H1 (cell line): Measurements from ENCODE around the gene UFM1. TPM values are rescaled to one million over a fixed set of nuclear protein-coding genes. Genes with fewer than 3 reads are reported as not detected.
A peak's percentile ranks its signal among the peaks of the same experiment; 100 is the strongest.

Experiments
- CBX8 ChIP-seq: fragments of 300-800, 300-1000 bp; sonication (generic); IDR thresholded peaks from 2 replicates; pipeline ENCODE4 v1.7.1; 2016; ENCODE audit warnings: low read depth, low read length, borderline replicate concordance
- CTBP2 ChIP-seq: IDR thresholded peaks from 2 replicates; pipeline ENCODE4 v1.7.0; 2011; ENCODE audit warnings: borderline replicate concordance, mild to moderate bottlenecking, moderate library complexity, mixed read lengths, low read length; ENCODE audit not compliant: insufficient read depth, insufficient read length
- KDM1A ChIP-seq: fragments of 200-600, 300-600 bp; sonication (generic); IDR thresholded peaks from 2 replicates; pipeline ENCODE4 v1.7.1; 2016; ENCODE audit warnings: mild to moderate bottlenecking, low read length, borderline replicate concordance
- KDM4A ChIP-seq: IDR thresholded peaks from one replicate; pipeline ENCODE4 v1.7.1; 2012; ENCODE audit warnings: low read depth, mild to moderate bottlenecking, moderate library complexity, low read length, inconsistent platforms; ENCODE audit not compliant: severe bottlenecking
- SAP30 ChIP-seq: fragments of 300-600 bp; sonication (generic); IDR thresholded peaks from 2 replicates; pipeline ENCODE4 v1.7.1; 2012; ENCODE audit warnings: low read length, moderate library complexity, mild to moderate bottlenecking, inconsistent platforms; ENCODE audit not compliant: insufficient read depth, insufficient replicate concordance
- TCF12 ChIP-seq: IDR thresholded peaks from 2 replicates; pipeline ENCODE4 v1.6.1; 2011; ENCODE audit warnings: low read depth, mild to moderate bottlenecking, low read length
- YY1 ChIP-seq: IDR thresholded peaks from 2 replicates; pipeline ENCODE4 v1.6.1; 2011; ENCODE audit warnings: low read depth, mild to moderate bottlenecking, low read length
- polyA plus RNA-seq, 7 experiments: library from polyadenylated mRNA; depleted of rRNA in 3 of 7; stranded (reverse) in 5 of 7; unstranded in 2 of 7; fragments of >200 nt in 5 of 7; fragments of 200-250 nt in 2 of 7; gene quantifications; 1 replicate in 5 of 7; 2 replicates in 1 of 7; 4 replicates in 1 of 7; pipeline versions ENCODE4 v1.2.1 to v1.2.3, GENCODE V29; 2011 to 2013; ENCODE audit warnings: missing spikeins in 2 of 7, mixed read lengths in 2 of 7
- total RNA-seq: library from RNA; stranded (reverse); fragmentation: NEBNext Ultra II Directional; extraction: Animal tissue kit (Norgen Biotek cat#: 25700); gene quantifications from 2 replicates; pipeline ENCODE4 v1.2.1, GENCODE V29; 2021
- TF ChIP-seq, protein P1 (sequence below): IDR thresholded peaks from 2 replicates; pipeline ENCODE4 v1.6.1; 2012; ENCODE audit warnings: low read length, inconsistent platforms
- TF ChIP-seq, protein P2 (sequence below): IDR thresholded peaks from 2 replicates; pipeline ENCODE4 v1.6.1; 2011; ENCODE audit warnings: low read length, improper control_type of control experiment
- TF ChIP-seq, protein P3 (sequence below), 3 experiments: IDR thresholded peaks; 1 replicate in 2 of 3; 2 replicates in 1 of 3; pipeline versions ENCODE4 v1.5.1 to v1.6.1; 2011; ENCODE audit warnings: low read length in 3 of 3, mild to moderate bottlenecking in 3 of 3, inconsistent platforms in 2 of 3, low read depth in 1 of 3, moderate library complexity in 1 of 3; ENCODE audit not compliant: insufficient read depth in 1 of 3; ENCODE audit errors: control extremely low read depth in 1 of 3

UFM1 gene
- total and polyA plus RNA-seq, 2 of the 8 experiments (the other 6 are each of a cell fraction or from before 2014, with no cell fraction given) = 16.0 to 34.3 TPM

DNA sequence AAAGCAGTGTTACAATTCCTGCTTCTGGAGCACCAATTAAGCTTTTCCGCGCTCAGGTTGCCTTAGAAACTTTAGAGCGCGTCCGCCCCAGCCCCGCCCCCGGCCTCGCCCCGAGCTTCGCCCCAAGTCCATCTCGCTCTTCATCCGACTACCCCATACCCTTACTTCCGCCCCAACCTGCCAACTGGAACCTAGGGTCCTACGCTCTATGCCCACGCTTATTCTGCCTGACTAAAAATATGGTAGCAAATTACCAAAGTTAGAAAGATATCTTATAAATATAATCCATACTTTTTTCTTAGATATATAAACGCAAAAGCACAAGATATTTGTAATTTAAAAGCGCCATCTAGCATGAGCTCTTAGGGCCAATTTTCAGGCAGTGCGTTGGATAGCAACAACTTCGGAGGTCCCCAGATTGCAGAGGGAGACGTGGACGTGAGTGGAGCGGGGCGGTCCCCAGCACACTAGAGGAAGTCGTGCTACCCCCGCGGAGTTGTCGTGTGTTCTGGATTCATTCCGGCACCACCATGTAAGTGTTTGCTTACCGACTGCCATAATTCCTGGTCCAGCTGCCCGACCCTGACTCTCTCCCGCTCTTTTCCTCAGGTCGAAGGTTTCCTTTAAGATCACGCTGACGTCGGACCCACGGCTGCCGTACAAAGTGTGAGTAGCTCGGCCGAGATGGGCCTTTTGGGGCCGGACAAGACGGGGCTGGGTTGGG lies at the start of gene UFM1 (continued):
- TF ChIP-seq, protein P1, sequence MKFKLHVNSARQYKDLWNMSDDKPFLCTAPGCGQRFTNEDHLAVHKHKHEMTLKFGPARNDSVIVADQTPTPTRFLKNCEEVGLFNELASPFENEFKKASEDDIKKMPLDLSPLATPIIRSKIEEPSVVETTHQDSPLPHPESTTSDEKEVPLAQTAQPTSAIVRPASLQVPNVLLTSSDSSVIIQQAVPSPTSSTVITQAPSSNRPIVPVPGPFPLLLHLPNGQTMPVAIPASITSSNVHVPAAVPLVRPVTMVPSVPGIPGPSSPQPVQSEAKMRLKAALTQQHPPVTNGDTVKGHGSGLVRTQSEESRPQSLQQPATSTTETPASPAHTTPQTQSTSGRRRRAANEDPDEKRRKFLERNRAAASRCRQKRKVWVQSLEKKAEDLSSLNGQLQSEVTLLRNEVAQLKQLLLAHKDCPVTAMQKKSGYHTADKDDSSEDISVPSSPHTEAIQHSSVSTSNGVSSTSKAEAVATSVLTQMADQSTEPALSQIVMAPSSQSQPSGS = no peak
- TF ChIP-seq, protein P2, sequence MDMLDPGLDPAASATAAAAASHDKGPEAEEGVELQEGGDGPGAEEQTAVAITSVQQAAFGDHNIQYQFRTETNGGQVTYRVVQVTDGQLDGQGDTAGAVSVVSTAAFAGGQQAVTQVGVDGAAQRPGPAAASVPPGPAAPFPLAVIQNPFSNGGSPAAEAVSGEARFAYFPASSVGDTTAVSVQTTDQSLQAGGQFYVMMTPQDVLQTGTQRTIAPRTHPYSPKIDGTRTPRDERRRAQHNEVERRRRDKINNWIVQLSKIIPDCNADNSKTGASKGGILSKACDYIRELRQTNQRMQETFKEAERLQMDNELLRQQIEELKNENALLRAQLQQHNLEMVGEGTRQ = no peak
- TF ChIP-seq YY1 (no peak), KDM1A (no peak), CBX8 (no peak), SAP30 (peak; percentile 20), KDM4A (peak; percentile 48), CTBP2 (no peak), TCF12 (no peak)
- TF ChIP-seq, protein P3, sequence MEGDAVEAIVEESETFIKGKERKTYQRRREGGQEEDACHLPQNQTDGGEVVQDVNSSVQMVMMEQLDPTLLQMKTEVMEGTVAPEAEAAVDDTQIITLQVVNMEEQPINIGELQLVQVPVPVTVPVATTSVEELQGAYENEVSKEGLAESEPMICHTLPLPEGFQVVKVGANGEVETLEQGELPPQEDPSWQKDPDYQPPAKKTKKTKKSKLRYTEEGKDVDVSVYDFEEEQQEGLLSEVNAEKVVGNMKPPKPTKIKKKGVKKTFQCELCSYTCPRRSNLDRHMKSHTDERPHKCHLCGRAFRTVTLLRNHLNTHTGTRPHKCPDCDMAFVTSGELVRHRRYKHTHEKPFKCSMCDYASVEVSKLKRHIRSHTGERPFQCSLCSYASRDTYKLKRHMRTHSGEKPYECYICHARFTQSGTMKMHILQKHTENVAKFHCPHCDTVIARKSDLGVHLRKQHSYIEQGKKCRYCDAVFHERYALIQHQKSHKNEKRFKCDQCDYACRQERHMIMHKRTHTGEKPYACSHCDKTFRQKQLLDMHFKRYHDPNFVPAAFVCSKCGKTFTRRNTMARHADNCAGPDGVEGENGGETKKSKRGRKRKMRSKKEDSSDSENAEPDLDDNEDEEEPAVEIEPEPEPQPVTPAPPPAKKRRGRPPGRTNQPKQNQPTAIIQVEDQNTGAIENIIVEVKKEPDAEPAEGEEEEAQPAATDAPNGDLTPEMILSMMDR (IDR thresholded peaks at IDR 0.05; ENCODE audit: control extremely low read depth in 1 of 3, insufficient read depth in 1 of 3, low read depth in 1 of 3, low read length in 3 of 3) = no peak
